ENCODE data around the gene DLGAP4.

DLGAP4 gene

DNA sequence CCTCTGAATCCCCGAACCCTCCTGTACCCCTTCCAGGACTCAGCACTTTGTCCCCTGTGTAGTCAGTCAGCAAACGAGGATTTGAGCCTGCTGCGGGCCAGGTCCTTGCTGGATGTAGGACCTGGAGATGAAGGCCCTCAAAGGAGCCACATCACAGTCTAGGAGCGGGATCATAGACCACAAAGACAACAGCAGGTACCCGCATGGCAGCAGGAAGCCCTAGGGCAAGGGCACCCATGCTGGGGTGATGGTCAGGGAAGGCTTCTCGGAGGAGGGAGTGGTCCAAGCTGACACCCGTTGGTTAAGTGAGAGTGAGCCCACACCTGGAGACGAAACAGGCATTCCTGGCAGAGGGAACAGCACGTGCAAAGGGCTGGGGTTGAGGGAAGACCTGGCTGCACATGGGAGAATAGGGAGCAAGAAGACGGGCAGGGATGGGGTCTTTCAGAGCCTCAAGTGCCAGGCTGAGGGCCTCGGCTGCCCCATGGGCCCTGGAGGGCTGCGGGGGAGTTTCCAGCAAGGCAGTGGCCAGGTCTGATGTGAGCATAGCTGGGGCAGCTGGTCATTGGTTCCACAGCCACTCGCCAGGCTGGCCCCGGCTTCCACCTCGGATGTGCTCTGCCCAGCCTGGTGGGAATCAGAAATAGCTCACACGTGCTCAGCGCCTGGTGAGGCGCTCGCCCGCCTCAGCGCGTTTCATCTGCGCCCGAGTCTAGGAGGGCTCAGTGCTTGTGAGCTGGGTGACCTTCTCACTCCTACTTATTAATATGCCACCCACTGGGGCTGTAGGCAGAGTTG, 15.0 kb downstream of the DLGAP4 start:
- TF ChIP-seq, protein P1, sequence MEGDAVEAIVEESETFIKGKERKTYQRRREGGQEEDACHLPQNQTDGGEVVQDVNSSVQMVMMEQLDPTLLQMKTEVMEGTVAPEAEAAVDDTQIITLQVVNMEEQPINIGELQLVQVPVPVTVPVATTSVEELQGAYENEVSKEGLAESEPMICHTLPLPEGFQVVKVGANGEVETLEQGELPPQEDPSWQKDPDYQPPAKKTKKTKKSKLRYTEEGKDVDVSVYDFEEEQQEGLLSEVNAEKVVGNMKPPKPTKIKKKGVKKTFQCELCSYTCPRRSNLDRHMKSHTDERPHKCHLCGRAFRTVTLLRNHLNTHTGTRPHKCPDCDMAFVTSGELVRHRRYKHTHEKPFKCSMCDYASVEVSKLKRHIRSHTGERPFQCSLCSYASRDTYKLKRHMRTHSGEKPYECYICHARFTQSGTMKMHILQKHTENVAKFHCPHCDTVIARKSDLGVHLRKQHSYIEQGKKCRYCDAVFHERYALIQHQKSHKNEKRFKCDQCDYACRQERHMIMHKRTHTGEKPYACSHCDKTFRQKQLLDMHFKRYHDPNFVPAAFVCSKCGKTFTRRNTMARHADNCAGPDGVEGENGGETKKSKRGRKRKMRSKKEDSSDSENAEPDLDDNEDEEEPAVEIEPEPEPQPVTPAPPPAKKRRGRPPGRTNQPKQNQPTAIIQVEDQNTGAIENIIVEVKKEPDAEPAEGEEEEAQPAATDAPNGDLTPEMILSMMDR (conservative IDR thresholded peaks at IDR 0.05; ENCODE audit: low read length), result no peak
- no peak for DNase-seq (ENCODE audit: low read depth)
- H3K4me3 ChIP-seq (ENCODE audit: low read length), result no peak overlapping the region

DNA sequence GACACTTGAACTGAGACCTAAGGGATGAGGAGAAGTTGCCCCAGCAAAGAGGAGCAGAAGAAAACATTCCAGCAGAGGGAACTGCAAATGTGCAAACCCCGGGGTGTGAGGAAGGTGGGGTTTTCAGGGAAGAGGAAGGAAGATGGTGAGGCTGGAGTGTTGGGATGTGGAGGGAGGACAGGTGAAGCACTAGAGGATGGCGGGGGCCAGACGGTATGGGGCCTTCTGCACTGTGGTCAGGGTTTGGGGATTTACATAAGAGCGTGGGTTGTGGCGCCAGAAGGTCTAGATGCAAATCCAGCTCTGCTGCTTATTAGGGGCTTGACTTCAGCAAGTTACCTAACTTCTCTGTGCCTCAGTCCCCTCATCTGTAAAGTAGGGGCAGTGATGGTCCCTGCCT, 16.0 kb downstream of the DLGAP4 start:
- H3K4me3 ChIP-seq (ENCODE audit: low read length), result no peak overlapping the region
- DNase-seq (ENCODE audit: low read depth), result no peak
- TF ChIP-seq, protein P1 (conservative IDR thresholded peaks at IDR 0.05; ENCODE audit: low read length), result no peak

DNA sequence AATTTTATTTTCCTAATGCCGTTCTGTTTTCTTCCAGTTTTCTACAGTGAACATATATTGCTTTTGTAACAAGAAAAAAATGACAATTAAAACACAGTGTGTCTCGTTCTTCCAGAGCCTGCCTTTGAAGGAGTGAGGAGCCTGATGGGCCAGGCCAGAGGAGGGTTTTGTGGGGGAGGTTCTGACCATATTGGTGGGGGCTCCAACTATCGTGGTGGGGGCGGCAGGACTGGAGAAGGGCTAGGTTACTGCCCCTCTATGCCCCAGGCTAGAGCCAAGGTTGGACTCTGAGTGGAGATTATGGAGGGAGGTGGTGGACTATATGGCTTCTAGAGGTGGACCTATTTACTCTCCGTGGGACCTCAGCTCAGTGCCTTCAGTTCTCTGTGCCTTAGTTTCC, 24.0 kb downstream of the DLGAP4 start:
- no peak overlapping the region for H3K4me3 ChIP-seq (ENCODE audit: low read length)
- TF ChIP-seq, protein P1 (conservative IDR thresholded peaks at IDR 0.05; ENCODE audit: low read length), result no peak
- no peak for DNase-seq (ENCODE audit: low read depth)

DNA sequence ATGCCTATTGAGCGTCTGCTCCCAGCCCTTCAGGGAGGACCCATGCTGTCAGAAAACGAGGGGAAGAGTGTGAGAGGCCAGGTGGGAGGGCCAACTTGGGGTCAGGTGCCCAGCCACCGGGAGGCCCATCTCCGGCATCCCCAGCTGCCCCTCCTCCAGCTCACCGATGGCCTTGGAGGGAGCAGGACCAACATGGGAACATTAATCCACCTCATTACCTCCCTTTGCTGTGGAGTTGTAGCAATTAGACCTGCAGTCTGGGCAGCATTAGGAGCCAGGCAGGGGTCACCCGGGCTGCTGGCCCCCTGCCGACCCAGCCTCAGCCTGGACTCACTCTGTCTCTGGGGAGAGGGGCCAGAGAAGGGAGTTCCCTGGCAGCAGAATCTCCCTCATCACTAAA, 25.1 kb downstream of the DLGAP4 start:
- H3K4me3 ChIP-seq (ENCODE audit: low read length), result no peak overlapping the region
- no peak for DNase-seq (ENCODE audit: low read depth)
- TF ChIP-seq, protein P1 (conservative IDR thresholded peaks at IDR 0.05; ENCODE audit: low read length), result no peak

DNA sequence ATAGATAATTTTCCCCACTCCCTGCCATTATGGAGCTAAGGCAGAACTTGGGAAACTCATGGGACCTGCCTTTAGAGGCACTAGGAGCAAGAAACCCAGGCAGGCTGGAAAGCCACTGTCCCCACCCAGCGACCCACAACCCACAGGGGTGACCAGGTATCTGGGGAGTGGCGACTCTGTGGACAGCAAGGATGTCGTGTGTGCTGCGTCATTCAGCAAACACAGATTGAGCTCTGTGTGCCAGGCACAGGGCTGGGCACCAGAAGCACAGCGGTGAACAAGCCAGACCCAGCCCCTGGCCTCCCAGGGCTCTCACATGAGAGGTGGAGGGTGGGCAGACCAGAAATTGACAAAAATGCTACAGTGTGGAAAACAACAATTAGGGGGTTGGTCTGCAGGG, 27.7 kb downstream of the DLGAP4 start:
- DNase-seq (ENCODE audit: low read depth), result no peak
- TF ChIP-seq, protein P1 (conservative IDR thresholded peaks at IDR 0.05; ENCODE audit: low read length), result no peak
- no peak overlapping the region for H3K4me3 ChIP-seq (ENCODE audit: low read length)

DNA sequence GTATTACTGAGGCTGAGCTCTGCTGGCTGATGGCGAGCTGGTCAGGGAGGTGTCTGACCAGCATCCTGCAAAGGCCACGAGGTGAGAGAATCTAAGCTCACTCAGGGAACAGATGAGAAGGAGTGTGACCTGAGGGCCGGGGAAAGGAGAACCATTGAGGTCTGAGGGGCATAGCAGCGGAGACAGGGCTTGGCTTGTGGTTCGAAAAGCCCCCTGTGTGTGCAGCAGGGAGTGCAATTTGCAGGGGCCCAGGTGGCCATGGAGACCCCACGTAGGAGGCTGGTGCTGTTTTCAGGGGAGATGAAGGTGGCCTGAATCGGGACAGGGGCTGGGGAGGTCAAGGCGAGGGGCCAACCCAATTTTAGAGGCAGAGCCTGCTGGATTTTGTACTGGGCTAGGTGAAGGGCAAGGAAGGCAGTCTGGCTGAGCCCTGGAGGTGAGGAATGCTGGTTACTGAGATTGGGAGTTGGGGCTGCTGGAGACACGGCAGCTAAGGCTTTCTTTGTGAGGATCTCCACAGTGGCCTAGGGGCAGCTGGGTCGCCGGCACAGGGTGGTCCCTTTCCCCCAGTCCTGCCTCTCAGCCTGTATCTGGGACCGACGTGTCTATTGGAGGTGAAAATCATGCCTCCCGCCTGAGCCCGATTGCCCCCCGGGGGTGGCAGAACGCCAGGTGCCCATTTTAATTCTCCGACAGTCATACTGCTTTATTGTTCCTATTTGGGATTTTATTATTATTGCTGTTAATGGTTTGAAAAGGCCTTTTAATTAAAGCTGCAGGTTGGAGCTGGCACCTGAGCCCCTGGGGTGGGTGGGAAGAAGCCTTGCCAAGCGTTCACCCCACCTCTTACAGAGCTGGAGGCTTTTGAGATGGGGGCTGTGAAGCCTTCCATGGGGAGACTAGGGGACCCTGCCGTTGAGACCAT, 28.4 kb downstream of the DLGAP4 start:
- TF ChIP-seq, protein P1 (conservative IDR thresholded peaks at IDR 0.05; ENCODE audit: low read length), result no peak
- no peak overlapping the region for H3K4me3 ChIP-seq (ENCODE audit: low read length)
- DNase-seq (ENCODE audit: low read depth), result no peak

All from AG10803 (cell line).